ENCODE data around the gene ARMC8.

GRCh38 chr3:138300647-138301046, 113.5 kb downstream of the ARMC8 start:
- TF ChIP-seq, protein P1, sequence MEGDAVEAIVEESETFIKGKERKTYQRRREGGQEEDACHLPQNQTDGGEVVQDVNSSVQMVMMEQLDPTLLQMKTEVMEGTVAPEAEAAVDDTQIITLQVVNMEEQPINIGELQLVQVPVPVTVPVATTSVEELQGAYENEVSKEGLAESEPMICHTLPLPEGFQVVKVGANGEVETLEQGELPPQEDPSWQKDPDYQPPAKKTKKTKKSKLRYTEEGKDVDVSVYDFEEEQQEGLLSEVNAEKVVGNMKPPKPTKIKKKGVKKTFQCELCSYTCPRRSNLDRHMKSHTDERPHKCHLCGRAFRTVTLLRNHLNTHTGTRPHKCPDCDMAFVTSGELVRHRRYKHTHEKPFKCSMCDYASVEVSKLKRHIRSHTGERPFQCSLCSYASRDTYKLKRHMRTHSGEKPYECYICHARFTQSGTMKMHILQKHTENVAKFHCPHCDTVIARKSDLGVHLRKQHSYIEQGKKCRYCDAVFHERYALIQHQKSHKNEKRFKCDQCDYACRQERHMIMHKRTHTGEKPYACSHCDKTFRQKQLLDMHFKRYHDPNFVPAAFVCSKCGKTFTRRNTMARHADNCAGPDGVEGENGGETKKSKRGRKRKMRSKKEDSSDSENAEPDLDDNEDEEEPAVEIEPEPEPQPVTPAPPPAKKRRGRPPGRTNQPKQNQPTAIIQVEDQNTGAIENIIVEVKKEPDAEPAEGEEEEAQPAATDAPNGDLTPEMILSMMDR (IDR thresholded peaks at IDR 0.05; ENCODE audit: low read depth, low read length) = no peak
- no peak for TF ChIP-seq POLR2A (IDR thresholded peaks at IDR 0.05; ENCODE audit: extremely low read depth, insufficient read length)
- TF ChIP-seq MAX (IDR thresholded peaks at IDR 0.05; ENCODE audit: low read depth, low read length) = no peak
- no peak for TF ChIP-seq MYC (IDR thresholded peaks at IDR 0.05; ENCODE audit: low read depth, low read length)
